ENCODE results near the gene CELSR1. TPM values are rescaled to one million over a fixed set of nuclear protein-coding genes. Genes with fewer than 3 reads are reported as not detected.

CELSR1 gene
- total RNA-seq, 1 experiment from 2014 or later, result 33.2 TPM

- no peaks in the 10 kb centered on the region for H3K9me3 ChIP-seq
- H3K36me3 Mint-ChIP-seq (ENCODE audit: insufficient read depth, unreplicated experiment), result peaks cover 87% of the 10 kb centered on the region
- H3K4me1 ChIP-seq, result no peaks in the 10 kb centered on the region
- no peak for TF ChIP-seq CTCF (IDR thresholded peaks at IDR 0.05; ENCODE audit: insufficient read depth in 1 of 2, low read depth in 1 of 2, low read length in 1 of 2, severe bottlenecking in 1 of 2, unreplicated experiment in 1 of 2)
- BruUV-seq (replicated peaks), result no TSS peak
- intact Hi-C loops (cut with micrococcal nuclease; ENCODE audit: unreplicated experiment), result loop anchor here (5.0 kb wide), 1 partner anchor 34 kb away; no protein-coding TSS in a partner anchor
- H3K27me3 ChIP-seq (replicated peaks; ENCODE audit: control insufficient read depth, insufficient read depth, low read length), result no peaks in the 10 kb centered on the region
- H3K27ac Mint-ChIP-seq (ENCODE audit: unreplicated experiment), result no peak overlapping the region
- H3K9me3 Mint-ChIP-seq (ENCODE audit: unreplicated experiment), result no peaks in the 10 kb centered on the region
- H3K4me3 ChIP-seq (ENCODE audit: low read depth, low read length), result no peak overlapping the region
- H3K4me3 Mint-ChIP-seq (ENCODE audit: unreplicated experiment), result no peak overlapping the region
- CTCF ChIA-PET, result no interaction called here
- no peaks in the 10 kb centered on the region for H3K27me3 Mint-ChIP-seq (ENCODE audit: insufficient read depth, unreplicated experiment)
- POLR2A ChIA-PET, result no interaction called here
- H3K36me3 ChIP-seq (ENCODE audit: control insufficient read depth, insufficient read depth, low read length), result no peaks in the 10 kb centered on the region; the same call in none of the 2 replicates
- no peak for DNase-seq
- no peaks in the 10 kb centered on the region for H3K4me1 Mint-ChIP-seq (ENCODE audit: low read depth, unreplicated experiment)
Observed at GRCh38 chr22:46357711-46358520, 179.5 kb downstream of the CELSR1 start.

- DNase-seq, result no peak
- ChIA-PET CTCF (interaction anchor here (1.2 to 2.3 kb wide), 3 partner anchors 13 to 207 kb away, joined by 3 to 10 read pairs (median 6); no protein-coding TSS in a partner anchor), POLR2A (no interaction called here)
- no peaks in the 10 kb centered on the region for H3K4me1 ChIP-seq
- no TSS peak for BruUV-seq (replicated peaks)
- Mint-ChIP-seq H3K4me1 (ENCODE audit: low read depth, unreplicated experiment) (no peaks in the 10 kb centered on the region), H3K36me3 (ENCODE audit: insufficient read depth, unreplicated experiment) (peaks cover 92% of the 10 kb centered on the region), H3K4me3 (ENCODE audit: unreplicated experiment) (no peak overlapping the region), H3K27ac (ENCODE audit: unreplicated experiment) (no peak overlapping the region), H3K27me3 (ENCODE audit: insufficient read depth, unreplicated experiment) (no peaks in the 10 kb centered on the region), H3K9me3 (ENCODE audit: unreplicated experiment) (no peaks in the 10 kb centered on the region)
- no peak overlapping the region for H3K4me3 ChIP-seq (ENCODE audit: low read depth, low read length)
- no peaks in the 10 kb centered on the region; the same call in none of the 2 replicates for H3K36me3 ChIP-seq (ENCODE audit: control insufficient read depth, insufficient read depth, low read length)
- no peaks in the 10 kb centered on the region for H3K27me3 ChIP-seq (replicated peaks; ENCODE audit: control insufficient read depth, insufficient read depth, low read length)
- TF ChIP-seq CTCF (IDR thresholded peaks at IDR 0.05; ENCODE audit: insufficient read depth in 1 of 2, low read depth in 1 of 2, low read length in 1 of 2, severe bottlenecking in 1 of 2, unreplicated experiment in 1 of 2), result no peak
- H3K9me3 ChIP-seq, result no peaks in the 10 kb centered on the region
- intact Hi-C loops (cut with micrococcal nuclease; ENCODE audit: unreplicated experiment), result loop anchor here (5.0 kb wide), 1 partner anchor 36 kb away; no protein-coding TSS in a partner anchor
Observed at GRCh38 chr22:46356496-46357480, 180.6 kb downstream of the CELSR1 start.

GRCh38 chr22:46355996-46356471 is 181.4 kb downstream of the CELSR1 start:
- no peak overlapping the region for H3K4me3 Mint-ChIP-seq (ENCODE audit: unreplicated experiment)
- H3K4me1 Mint-ChIP-seq (ENCODE audit: low read depth, unreplicated experiment), result no peaks in the 10 kb centered on the region
- BruUV-seq (replicated peaks), result no TSS peak
- Histone ChIP-seq H3K36me3 (ENCODE audit: control insufficient read depth, insufficient read depth, low read length) (peaks cover 2% of the 10 kb centered on the region), H3K4me3 (ENCODE audit: low read depth, low read length) (no peak overlapping the region), H3K9me3 (no peaks in the 10 kb centered on the region), H3K4me1 (no peaks in the 10 kb centered on the region), H3K27me3 (replicated peaks; ENCODE audit: control insufficient read depth, insufficient read depth, low read length) (no peaks in the 10 kb centered on the region)
- ChIA-PET POLR2A (no interaction called here), CTCF (interaction anchor here (1.0 to 2.3 kb wide), 5 partner anchors 12 to 208 kb away, joined by 3 to 10 read pairs (median 5); no protein-coding TSS in a partner anchor)
- H3K27me3 Mint-ChIP-seq (ENCODE audit: insufficient read depth, unreplicated experiment), result no peaks in the 10 kb centered on the region
- no peak for TF ChIP-seq CTCF (IDR thresholded peaks at IDR 0.05; ENCODE audit: insufficient read depth in 1 of 2, low read depth in 1 of 2, low read length in 1 of 2, severe bottlenecking in 1 of 2, unreplicated experiment in 1 of 2)
- no peaks in the 10 kb centered on the region for H3K9me3 Mint-ChIP-seq (ENCODE audit: unreplicated experiment)
- peaks cover 93% of the 10 kb centered on the region for H3K36me3 Mint-ChIP-seq (ENCODE audit: insufficient read depth, unreplicated experiment)
- intact Hi-C loops (cut with micrococcal nuclease; ENCODE audit: unreplicated experiment), result loop anchor here (1.0 to 5.0 kb wide), 2 partner anchors 36 to 186 kb away; no protein-coding TSS in a partner anchor
- DNase-seq, result no peak
- H3K27ac Mint-ChIP-seq (ENCODE audit: unreplicated experiment), result peak overlapping the region; percentile 57
